ENCODE measurements around the gene LEMD1.

LEMD1 gene

GRCh38 chr1:205357567-205357966 lies 64.3 kb downstream of the LEMD1 start:
- TF ChIP-seq PATZ1 (CRISPR knock-in tag; IDR thresholded peaks at IDR 0.05; ENCODE audit: borderline replicate concordance) (no peak), CSDC2 (CRISPR knock-in tag; IDR thresholded peaks at IDR 0.05) (no peak), ZFP3 (CRISPR knock-in tag; IDR thresholded peaks at IDR 0.05) (no peak), ISL1 (CRISPR knock-in tag; IDR thresholded peaks at IDR 0.05) (no peak), SNAI2 (CRISPR knock-in tag; IDR thresholded peaks at IDR 0.05) (no peak), POU6F1 (CRISPR knock-in tag; IDR thresholded peaks at IDR 0.05; ENCODE audit: borderline replicate concordance, low read depth) (no peak), ZC3H10 (CRISPR knock-in tag; IDR thresholded peaks at IDR 0.05) (no peak), TSHZ2 (CRISPR knock-in tag; IDR thresholded peaks at IDR 0.05) (no peak), CSRNP3 (CRISPR knock-in tag; IDR thresholded peaks at IDR 0.05) (no peak), ZNF565 (CRISPR knock-in tag; conservative IDR thresholded peaks at IDR 0.05; ENCODE audit: low read depth) (no peak), OSR1 (CRISPR knock-in tag; IDR thresholded peaks at IDR 0.05) (no peak), TOX (CRISPR knock-in tag; IDR thresholded peaks at IDR 0.05; ENCODE audit: borderline replicate concordance) (no peak)
- no peak for ATAC-seq

- TF ChIP-seq TCF4 (CRISPR knock-in tag; IDR thresholded peaks at IDR 0.05; ENCODE audit: borderline replicate concordance), result no peak
- TF ChIP-seq CSRNP3 (CRISPR knock-in tag; IDR thresholded peaks at IDR 0.05), result no peak
- no peak for TF ChIP-seq ZFP30 (CRISPR knock-in tag; IDR thresholded peaks at IDR 0.05)
- no peak for TF ChIP-seq SNAI2 (CRISPR knock-in tag; IDR thresholded peaks at IDR 0.05)
- no peak for TF ChIP-seq TSHZ2 (CRISPR knock-in tag; IDR thresholded peaks at IDR 0.05)
- no peak for TF ChIP-seq TOX (CRISPR knock-in tag; IDR thresholded peaks at IDR 0.05; ENCODE audit: borderline replicate concordance)
- no peak for TF ChIP-seq POU6F1 (CRISPR knock-in tag; IDR thresholded peaks at IDR 0.05; ENCODE audit: borderline replicate concordance, low read depth)
- TF ChIP-seq ESRRG (CRISPR knock-in tag; IDR thresholded peaks at IDR 0.05), result no peak
- no peak for TF ChIP-seq ARNTL (CRISPR knock-in tag; IDR thresholded peaks at IDR 0.05; ENCODE audit: borderline replicate concordance, low read depth)
- TF ChIP-seq ZNF8 (CRISPR knock-in tag; IDR thresholded peaks at IDR 0.05), result no peak
- TF ChIP-seq ZNF565 (CRISPR knock-in tag; conservative IDR thresholded peaks at IDR 0.05; ENCODE audit: low read depth), result no peak
- TF ChIP-seq CSDC2 (CRISPR knock-in tag; IDR thresholded peaks at IDR 0.05), result no peak
- TF ChIP-seq RARB (CRISPR knock-in tag; IDR thresholded peaks at IDR 0.05), result no peak
- no peak for TF ChIP-seq BACH2 (CRISPR knock-in tag; IDR thresholded peaks at IDR 0.05; ENCODE audit: borderline replicate concordance)
- no peak for TF ChIP-seq ZFP3 (CRISPR knock-in tag; IDR thresholded peaks at IDR 0.05)
- no peak for TF ChIP-seq ISL1 (CRISPR knock-in tag; IDR thresholded peaks at IDR 0.05)
- TF ChIP-seq OSR1 (CRISPR knock-in tag; IDR thresholded peaks at IDR 0.05), result no peak
- TF ChIP-seq CREB5 (CRISPR knock-in tag; IDR thresholded peaks at IDR 0.05; ENCODE audit: low read depth), result no peak
- TF ChIP-seq ZC3H10 (CRISPR knock-in tag; IDR thresholded peaks at IDR 0.05), result no peak
- no peak for ATAC-seq
Measured at GRCh38 chr1:205356440-205357139, 65.3 kb downstream of the LEMD1 start, which contains the start of gene KLHDC8A. Gene KLHDC8A (minus strand): TSS chr1:205356922. CDS start chr1:205343604, 13,318 bp downstream.

Measured in SK-N-SH treated with all-trans-retinoic acid at 6 μM for 48 hours (cell line).